ENCODE data around the gene VAV3.

The VAV3 gene

GRCh38 chr1:107817935-107818334, 147.0 kb downstream of the VAV3 start:
- Histone ChIP-seq H3K9me3 (ENCODE audit: control insufficient read depth, low read length) (no peaks in the 10 kb centered on the region), H4K91ac (ENCODE audit: low read length) (no peak overlapping the region), H3K4ac (ENCODE audit: low read depth in 1 of 2, low read length in 2 of 2) (no peak overlapping the region), H2BK120ac (ENCODE audit: low read depth, low read length) (no peak overlapping the region), H3K23ac (ENCODE audit: low read length in 2 of 2) (no peak overlapping the region), H3K27ac (ENCODE audit: low read length, poor library complexity, severe bottlenecking) (no peak overlapping the region), H3K18ac (ENCODE audit: low read depth in 1 of 2, low read length in 2 of 2) (no peak overlapping the region), H2AK5ac (ENCODE audit: low read length, severe bottlenecking) (no peak overlapping the region), H3K4me3 (ENCODE audit: insufficient read depth in 1 of 2, low read depth in 1 of 2, low read length in 2 of 2) (no peak overlapping the region), H2BK15ac (ENCODE audit: low read depth, poor library complexity, severe bottlenecking) (no peak overlapping the region), H3K4me2 (ENCODE audit: low read length, poor library complexity, severe bottlenecking) (no peak overlapping the region), H3K14ac (ENCODE audit: low read length in 2 of 2) (no peak overlapping the region), H3K9ac (ENCODE audit: low read length) (no peak overlapping the region), H2BK12ac (ENCODE audit: low read length in 2 of 2) (no peak overlapping the region), H4K8ac (ENCODE audit: low read length) (no peak overlapping the region), H3K4me1 (ENCODE audit: control insufficient read depth, insufficient read depth, low read depth, low read length) (no peaks in the 10 kb centered on the region), H2AFZ (ENCODE audit: low read depth, low read length) (no peak overlapping the region), H3K27me3 (ENCODE audit: control insufficient read depth in 1 of 2, insufficient read depth in 1 of 2, low read length in 2 of 2) (no peaks in the 10 kb centered on the region), H2BK5ac (ENCODE audit: low read depth, low read length, poor library complexity, severe bottlenecking) (no peak overlapping the region), H3K36me3 (ENCODE audit: control insufficient read depth in 1 of 2, insufficient read depth in 2 of 2, low read depth in 1 of 2, low read length in 2 of 2) (no peaks in the 10 kb centered on the region), H3K79me1 (replicated peaks; ENCODE audit: low read length, poor library complexity, severe bottlenecking) (no peaks in the 10 kb centered on the region)
- 69% methylated on average over 2 of the region's 2 CpGs for WGBS
- no peak for DNase-seq

- Histone ChIP-seq H2BK120ac (ENCODE audit: low read depth, low read length) (no peak overlapping the region), H3K27me3 (ENCODE audit: control insufficient read depth in 1 of 2, insufficient read depth in 1 of 2, low read length in 2 of 2) (no peaks in the 10 kb centered on the region), H2BK15ac (ENCODE audit: low read depth, poor library complexity, severe bottlenecking) (no peak overlapping the region), H4K91ac (ENCODE audit: low read length) (no peak overlapping the region), H2AFZ (ENCODE audit: low read depth, low read length) (no peak overlapping the region), H3K4me1 (ENCODE audit: control insufficient read depth, insufficient read depth, low read depth, low read length) (no peaks in the 10 kb centered on the region), H3K27ac (ENCODE audit: low read length, poor library complexity, severe bottlenecking) (no peak overlapping the region), H3K4me2 (ENCODE audit: low read length, poor library complexity, severe bottlenecking) (no peak overlapping the region), H3K18ac (ENCODE audit: low read depth in 1 of 2, low read length in 2 of 2) (no peak overlapping the region), H3K36me3 (ENCODE audit: control insufficient read depth in 1 of 2, insufficient read depth in 2 of 2, low read depth in 1 of 2, low read length in 2 of 2) (no peaks in the 10 kb centered on the region), H3K9me3 (ENCODE audit: control insufficient read depth, low read length) (no peaks in the 10 kb centered on the region), H2BK12ac (ENCODE audit: low read length in 2 of 2) (no peak overlapping the region), H3K14ac (ENCODE audit: low read length in 2 of 2) (no peak overlapping the region), H3K4me3 (ENCODE audit: insufficient read depth in 1 of 2, low read depth in 1 of 2, low read length in 2 of 2) (no peak overlapping the region), H3K23ac (ENCODE audit: low read length in 2 of 2) (no peak overlapping the region), H3K9ac (ENCODE audit: low read length) (no peak overlapping the region), H2AK5ac (ENCODE audit: low read length, severe bottlenecking) (no peak overlapping the region), H3K4ac (ENCODE audit: low read depth in 1 of 2, low read length in 2 of 2) (no peak overlapping the region), H4K8ac (ENCODE audit: low read length) (no peak overlapping the region), H2BK5ac (ENCODE audit: low read depth, low read length, poor library complexity, severe bottlenecking) (no peak overlapping the region), H3K79me1 (replicated peaks; ENCODE audit: low read length, poor library complexity, severe bottlenecking) (no peaks in the 10 kb centered on the region)
- no peak for DNase-seq
- 93% methylated on average over 1 of the region's 1 CpG for WGBS
Measured at GRCh38 chr1:107817206-107817605, 147.8 kb downstream of the VAV3 start.

- Histone ChIP-seq H3K18ac (ENCODE audit: low read depth in 1 of 2, low read length in 2 of 2) (no peak overlapping the region), H3K27ac (ENCODE audit: low read length, poor library complexity, severe bottlenecking) (no peak overlapping the region), H3K9me3 (ENCODE audit: control insufficient read depth, low read length) (no peaks in the 10 kb centered on the region), H3K4me1 (ENCODE audit: control insufficient read depth, insufficient read depth, low read depth, low read length) (no peaks in the 10 kb centered on the region), H3K14ac (ENCODE audit: low read length in 2 of 2) (no peak overlapping the region), H3K23ac (ENCODE audit: low read length in 2 of 2) (no peak overlapping the region), H3K9ac (ENCODE audit: low read length) (no peak overlapping the region), H2BK12ac (ENCODE audit: low read length in 2 of 2) (no peak overlapping the region), H3K36me3 (ENCODE audit: control insufficient read depth in 1 of 2, insufficient read depth in 2 of 2, low read depth in 1 of 2, low read length in 2 of 2) (no peaks in the 10 kb centered on the region), H3K4ac (ENCODE audit: low read depth in 1 of 2, low read length in 2 of 2) (no peak overlapping the region), H2BK5ac (ENCODE audit: low read depth, low read length, poor library complexity, severe bottlenecking) (no peak overlapping the region), H4K91ac (ENCODE audit: low read length) (no peak overlapping the region), H3K27me3 (ENCODE audit: control insufficient read depth in 1 of 2, insufficient read depth in 1 of 2, low read length in 2 of 2) (no peaks in the 10 kb centered on the region), H3K4me3 (ENCODE audit: insufficient read depth in 1 of 2, low read depth in 1 of 2, low read length in 2 of 2) (no peak overlapping the region), H2AFZ (ENCODE audit: low read depth, low read length) (no peak overlapping the region), H2AK5ac (ENCODE audit: low read length, severe bottlenecking) (no peak overlapping the region), H3K4me2 (ENCODE audit: low read length, poor library complexity, severe bottlenecking) (no peak overlapping the region), H3K79me1 (replicated peaks; ENCODE audit: low read length, poor library complexity, severe bottlenecking) (no peaks in the 10 kb centered on the region), H2BK15ac (ENCODE audit: low read depth, poor library complexity, severe bottlenecking) (no peak overlapping the region), H2BK120ac (ENCODE audit: low read depth, low read length) (no peak overlapping the region), H4K8ac (ENCODE audit: low read length) (no peak overlapping the region)
- DNase-seq, result no peak
- WGBS, result 100% methylated on average over 2 of the region's 2 CpGs
Measured at GRCh38 chr1:107810291-107810951, 154.6 kb downstream of the VAV3 start.

- Histone ChIP-seq H2BK15ac (ENCODE audit: low read depth, poor library complexity, severe bottlenecking) (no peak overlapping the region), H3K23ac (ENCODE audit: low read length in 2 of 2) (no peak overlapping the region), H3K36me3 (ENCODE audit: control insufficient read depth in 1 of 2, insufficient read depth in 2 of 2, low read depth in 1 of 2, low read length in 2 of 2) (no peaks in the 10 kb centered on the region), H3K4me2 (ENCODE audit: low read length, poor library complexity, severe bottlenecking) (no peak overlapping the region), H3K4me3 (ENCODE audit: insufficient read depth in 1 of 2, low read depth in 1 of 2, low read length in 2 of 2) (no peak overlapping the region), H3K4ac (ENCODE audit: low read depth in 1 of 2, low read length in 2 of 2) (no peak overlapping the region), H2AFZ (ENCODE audit: low read depth, low read length) (no peak overlapping the region), H3K4me1 (ENCODE audit: control insufficient read depth, insufficient read depth, low read depth, low read length) (no peaks in the 10 kb centered on the region), H4K91ac (ENCODE audit: low read length) (no peak overlapping the region), H3K27me3 (ENCODE audit: control insufficient read depth in 1 of 2, insufficient read depth in 1 of 2, low read length in 2 of 2) (no peaks in the 10 kb centered on the region), H2BK12ac (ENCODE audit: low read length in 2 of 2) (no peak overlapping the region), H2AK5ac (ENCODE audit: low read length, severe bottlenecking) (no peak overlapping the region), H3K9ac (ENCODE audit: low read length) (no peak overlapping the region), H3K14ac (ENCODE audit: low read length in 2 of 2) (no peak overlapping the region), H2BK120ac (ENCODE audit: low read depth, low read length) (no peak overlapping the region), H4K8ac (ENCODE audit: low read length) (no peak overlapping the region), H3K27ac (ENCODE audit: low read length, poor library complexity, severe bottlenecking) (no peak overlapping the region), H3K79me1 (replicated peaks; ENCODE audit: low read length, poor library complexity, severe bottlenecking) (no peaks in the 10 kb centered on the region), H2BK5ac (ENCODE audit: low read depth, low read length, poor library complexity, severe bottlenecking) (no peak overlapping the region), H3K9me3 (ENCODE audit: control insufficient read depth, low read length) (no peaks in the 10 kb centered on the region), H3K18ac (ENCODE audit: low read depth in 1 of 2, low read length in 2 of 2) (no peak overlapping the region)
- DNase-seq, result no peak
- 95% methylated on average over 2 of the region's 3 CpGs for WGBS
Measured at GRCh38 chr1:107807855-107808254, 157.1 kb downstream of the VAV3 start.

Measured in mesenchymal stem cell (in vitro differentiated cells and primary cell).